ENCODE results near the gene STRN4.

The STRN4 gene

GRCh38 chr19:46725036-46725820 lies 21.0 kb downstream of the STRN4 start:
- DNase-seq (ENCODE audit: low read depth in 2 of 2): no peak

DNA sequence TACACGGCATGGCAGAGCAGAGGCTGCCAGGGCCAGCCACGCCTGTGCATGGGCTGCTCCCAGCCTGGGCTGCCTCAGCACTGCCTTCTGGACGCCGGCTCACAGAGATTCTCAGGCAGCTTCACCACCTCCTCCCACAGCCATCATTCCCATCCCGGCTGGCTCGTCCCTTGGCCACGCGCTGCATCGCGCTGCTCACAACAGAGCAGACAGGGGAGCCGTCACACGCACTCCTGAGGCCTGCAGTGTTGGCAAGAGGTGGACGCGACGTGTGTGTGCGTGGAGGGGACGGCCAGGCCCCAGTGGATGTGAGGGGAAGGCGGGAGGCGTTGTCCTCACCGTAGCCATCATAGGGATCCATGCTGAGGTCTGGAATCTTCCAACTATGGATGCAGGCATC lies 21.8 kb downstream of the STRN4 start:
- no peak for DNase-seq (ENCODE audit: low read depth in 2 of 2)

DNA sequence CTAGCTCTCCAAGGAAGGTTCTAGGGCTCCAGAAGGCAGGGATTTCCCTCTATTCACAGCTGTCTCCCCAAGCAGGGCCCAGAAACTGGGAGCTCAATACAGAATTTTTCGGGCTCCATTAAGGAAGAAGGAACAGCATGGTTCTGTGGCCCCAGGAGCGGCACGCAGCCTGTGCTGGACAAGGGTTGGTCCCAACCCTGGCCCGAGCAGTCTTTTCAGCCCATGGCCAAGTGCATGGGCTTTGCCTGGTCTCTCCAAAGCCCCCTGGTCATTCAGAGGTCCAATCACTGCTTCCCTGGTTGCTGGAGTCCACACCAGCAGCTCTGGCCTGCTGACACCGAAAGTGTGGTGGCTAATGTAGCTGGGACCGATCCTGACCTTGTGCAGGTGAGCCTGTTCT lies 22.8 kb downstream of the STRN4 start:
- DNase-seq (ENCODE audit: low read depth in 2 of 2): no peak

DNA sequence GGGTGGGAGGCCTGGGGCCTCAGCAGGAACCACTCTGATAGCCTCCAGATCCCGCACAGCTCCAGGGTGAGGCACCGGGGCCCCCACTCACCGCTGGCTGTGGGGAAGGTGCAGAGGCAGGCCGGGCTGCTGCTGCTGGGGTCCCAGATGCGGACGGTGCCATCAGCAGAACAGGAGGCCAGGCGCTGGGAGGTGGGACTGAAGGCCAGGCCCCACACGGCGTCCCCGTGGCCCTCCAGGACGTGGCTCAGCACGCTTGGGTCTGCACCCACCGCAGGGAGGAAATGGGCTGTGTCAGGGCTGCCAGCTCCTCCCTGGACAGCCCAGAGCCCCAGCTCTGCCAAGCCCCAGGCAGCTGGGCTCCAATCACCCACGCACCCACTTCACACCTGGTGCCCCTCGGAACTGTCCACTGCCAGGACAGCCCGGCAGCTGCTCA lies 23.2 kb downstream of the STRN4 start:
- DNase-seq (ENCODE audit: low read depth in 2 of 2): no peak

- no peak for DNase-seq (ENCODE audit: low read depth in 2 of 2)
Measured at GRCh38 chr19:46722421-46723022, 23.7 kb downstream of the STRN4 start.

- no peak for DNase-seq (ENCODE audit: low read depth in 2 of 2)
Measured at GRCh38 chr19:46722004-46722380, 24.3 kb downstream of the STRN4 start.

DNA sequence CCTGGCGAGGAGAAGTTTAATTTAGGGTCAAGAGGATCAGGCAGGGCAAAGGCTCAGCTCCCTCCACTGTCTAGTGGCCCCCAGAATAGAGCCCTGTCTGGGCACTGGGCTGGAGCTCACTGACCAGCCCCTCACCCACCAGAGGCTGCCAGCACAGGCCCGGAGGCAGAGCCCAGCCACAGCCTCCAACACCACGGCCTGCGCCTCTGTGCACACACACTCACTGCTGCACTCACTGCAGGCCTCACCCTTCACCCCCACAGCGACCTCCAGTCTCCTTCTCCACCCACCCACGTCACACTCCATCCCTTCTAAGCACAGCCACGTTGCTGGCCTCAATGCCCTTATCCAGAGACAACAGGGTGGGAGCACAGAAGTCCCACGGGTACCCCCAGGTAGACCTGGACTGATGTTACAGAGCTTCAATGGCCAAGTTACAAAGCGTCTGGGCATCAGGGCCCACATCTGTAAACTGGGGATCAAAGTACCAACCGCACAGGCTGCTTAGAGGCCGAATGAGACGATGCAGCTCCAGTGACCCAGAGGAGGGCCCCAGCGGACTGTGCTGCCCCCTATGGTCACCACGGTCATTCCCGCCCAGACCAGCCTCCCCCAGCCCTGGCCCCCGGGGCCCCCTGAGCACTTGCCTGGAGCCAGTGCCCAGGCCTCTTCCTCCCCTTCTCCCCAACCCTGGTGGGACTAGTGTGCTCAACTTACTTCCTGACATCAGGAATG lies 24.8 kb downstream of the STRN4 start:
- DNase-seq (ENCODE audit: low read depth in 2 of 2): no peak

GRCh38 chr19:46720503-46721239 lies 25.6 kb downstream of the STRN4 start:
- no peak for DNase-seq (ENCODE audit: low read depth in 2 of 2)

GRCh38 chr19:46719629-46720502 lies 26.4 kb downstream of the STRN4 start:
- no peak for DNase-seq (ENCODE audit: low read depth in 2 of 2)

DNA sequence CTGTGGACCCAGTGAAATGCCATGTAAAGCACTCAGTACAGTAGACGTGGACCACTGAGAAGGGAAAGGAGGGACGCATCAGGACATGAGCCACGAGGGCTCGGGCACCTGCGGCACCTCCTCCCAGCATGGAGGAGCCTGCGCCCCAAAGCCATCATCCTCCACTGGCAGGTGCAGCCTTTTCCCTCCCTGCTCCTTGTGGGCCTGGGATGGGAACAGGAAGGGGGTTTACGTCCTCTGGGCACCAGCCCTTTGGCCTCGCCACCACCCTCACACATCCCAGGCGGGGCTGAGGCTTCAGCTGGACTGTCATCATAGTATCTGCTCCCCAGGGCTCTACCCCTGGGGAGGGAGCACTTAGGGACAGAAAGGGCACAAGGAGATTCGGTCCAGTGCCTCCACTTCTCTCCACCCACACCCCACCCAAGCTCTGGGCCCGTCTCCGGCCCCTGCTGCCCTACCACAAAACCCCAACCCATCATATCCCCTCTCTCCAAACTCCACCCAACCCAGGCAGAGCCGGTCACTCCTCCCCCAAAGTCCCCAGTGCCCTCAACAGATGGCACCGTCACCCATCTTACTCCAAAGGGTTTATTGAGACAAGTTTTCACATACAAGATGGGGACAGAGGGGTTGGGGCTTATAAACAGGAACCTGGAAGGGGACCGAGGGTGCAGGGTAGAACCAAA lies 27.2 kb downstream of the STRN4 start:
- DNase-seq (ENCODE audit: low read depth in 2 of 2): no peak

- peak; percentile 44 to 47 for DNase-seq (ENCODE audit: low read depth in 2 of 2)
Measured at GRCh38 chr19:46718157-46718933, 27.9 kb downstream of the STRN4 start.

- DNase-seq (ENCODE audit: low read depth in 2 of 2): no peak
Measured at GRCh38 chr19:46717716-46718143, 28.5 kb downstream of the STRN4 start.

- peak; percentile 78 to 83 for DNase-seq (ENCODE audit: low read depth in 2 of 2)
Measured at GRCh38 chr19:46717034-46717715, 29.1 kb downstream of the STRN4 start, which contains the start of gene PRKD2. PRKD2 (minus strand) TSS chr19:46717114; CDS start chr19:46716370, 744 bp downstream.

DNA sequence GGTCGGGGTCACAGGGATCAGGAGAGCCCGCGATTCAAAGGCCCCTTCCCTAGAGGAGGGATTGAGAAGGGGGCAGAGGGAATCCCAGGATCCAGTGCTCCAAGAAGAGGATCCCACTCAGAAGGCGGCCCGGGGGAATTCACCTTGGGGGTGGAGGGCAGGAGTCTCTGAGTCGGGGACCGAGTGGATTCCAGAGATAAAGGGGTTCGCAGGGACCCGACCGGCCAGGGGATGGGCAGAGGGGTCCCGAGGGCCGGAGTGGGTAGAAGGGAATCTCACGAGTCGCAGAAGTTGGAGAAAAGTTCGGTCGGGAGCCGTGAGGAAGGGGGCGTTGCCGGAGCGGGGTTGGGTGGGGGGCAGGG lies 29.6 kb downstream of the STRN4 start:
- DNase-seq (ENCODE audit: low read depth in 2 of 2): no peak

DNA sequence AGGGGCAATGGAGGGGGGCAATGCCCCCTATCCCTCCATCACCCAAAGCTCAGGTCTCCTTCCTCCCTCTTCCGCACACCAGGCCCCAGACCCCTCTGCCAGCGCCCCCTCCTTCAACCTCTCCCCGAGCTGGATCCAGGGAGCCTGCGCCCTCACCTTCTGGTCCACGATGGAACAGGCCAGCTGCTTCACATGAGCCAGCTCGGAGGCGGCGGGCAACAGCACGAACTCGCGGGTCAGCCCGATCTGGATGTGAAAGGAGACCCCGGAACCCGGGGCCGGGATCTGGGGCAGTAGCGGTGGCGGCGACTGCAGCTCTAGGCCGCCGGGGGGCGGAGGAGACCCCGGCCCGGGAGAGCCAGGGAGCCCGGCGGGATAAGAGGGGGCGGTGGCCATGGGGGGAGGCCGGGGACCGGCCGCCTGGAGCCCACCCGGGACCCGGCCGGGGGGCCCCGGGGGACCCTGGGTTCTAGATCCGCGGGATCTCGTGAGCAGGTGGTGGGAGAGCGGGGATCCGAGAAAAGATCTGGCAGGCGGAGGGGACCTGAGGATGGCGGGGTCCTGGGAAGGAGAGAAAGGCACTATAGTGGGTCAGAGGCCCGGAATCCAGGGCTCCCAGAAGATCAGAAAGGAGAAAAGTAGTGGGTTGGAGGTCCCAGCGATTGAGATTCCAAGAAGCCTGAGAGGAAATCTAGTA lies 30.1 kb downstream of the STRN4 start:
- no peak for DNase-seq (ENCODE audit: low read depth in 2 of 2)

- DNase-seq (ENCODE audit: low read depth in 2 of 2): no peak
Measured at GRCh38 chr19:46715620-46715974, 30.7 kb downstream of the STRN4 start.

DNA sequence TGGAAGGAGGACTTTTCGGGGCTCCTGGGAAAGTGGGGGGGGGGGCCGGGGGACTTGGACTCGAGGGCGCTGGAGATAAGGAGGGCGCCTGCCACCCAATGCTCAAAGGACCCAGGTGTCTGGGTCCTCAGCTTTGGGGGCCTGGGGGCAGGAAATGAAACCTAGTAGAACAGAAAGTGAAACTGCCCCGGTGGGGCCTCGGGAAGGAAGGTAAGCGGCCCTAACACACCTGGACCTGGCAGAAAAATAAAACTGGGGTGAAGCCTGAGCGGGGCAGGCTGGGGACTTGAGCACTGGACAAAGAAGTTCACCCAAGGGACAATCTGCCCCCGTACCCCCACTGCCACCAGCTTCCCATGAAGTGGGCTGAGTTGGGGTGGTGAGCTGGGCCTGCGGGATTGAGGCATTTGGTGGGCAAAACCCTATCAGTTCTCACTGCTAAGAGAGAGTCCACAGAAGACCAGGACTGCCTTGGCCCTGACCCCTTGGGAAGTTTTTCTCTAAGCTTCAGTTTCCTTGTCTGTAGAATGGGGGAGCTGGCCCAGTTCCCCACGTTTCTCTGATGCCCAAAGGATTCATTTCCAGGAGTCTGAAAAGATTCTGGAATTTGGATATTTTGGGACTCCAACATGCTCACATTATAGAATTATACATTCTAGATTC lies 31.7 kb downstream of the STRN4 start:
- DNase-seq (ENCODE audit: low read depth in 2 of 2): peak in 1 of 2 donors; percentile 55

Data from stimulated activated CD8-positive, alpha-beta memory T cell treated with anti-CD3 and anti-CD28 coated beads, Interleukin-7, amount 100 ng/mL, for 4 hours (primary cell).